Endothelial cell of umbilical vein (primary cell): ENCODE measurements around the gene RNMT.

Experiments
- CTCF ChIP-seq, 2 donors: IDR thresholded peaks; 1 replicate in 1 of 2; 2 replicates in 1 of 2; pipeline ENCODE4 v1.5.1; 2011; ENCODE audit warnings: low read length in 2 of 2, mild to moderate bottlenecking in 2 of 2, moderate library complexity in 2 of 2, control low read depth in 1 of 2, inconsistent platforms in 1 of 2, low read depth in 1 of 2; ENCODE audit not compliant: insufficient read depth in 1 of 2; ENCODE audit errors: extremely low read depth in 1 of 2
- FOS ChIP-seq: IDR thresholded peaks from 2 replicates; pipeline ENCODE4 v1.6.1; 2011; ENCODE audit warnings: mild to moderate bottlenecking, low read length, moderate library complexity, borderline replicate concordance; ENCODE audit not compliant: insufficient read depth
- GATA2 ChIP-seq: IDR thresholded peaks from 2 replicates; pipeline ENCODE4 v1.7.0; 2011; ENCODE audit warnings: low read depth, mild to moderate bottlenecking, moderate library complexity, mixed read lengths, low read length; ENCODE audit not compliant: insufficient read length, insufficient read depth
- POLR2A ChIP-seq: IDR thresholded peaks from 2 replicates; pipeline ENCODE4 v1.6.1; 2012; ENCODE audit warnings: low read depth, mild to moderate bottlenecking, control low read depth, low read length
- POLR2AphosphoS5 ChIP-seq: IDR thresholded peaks from 2 replicates; pipeline ENCODE4 v1.6.1; 2012; ENCODE audit warnings: low read depth, mild to moderate bottlenecking, control low read depth, low read length, moderate library complexity; ENCODE audit not compliant: insufficient read depth
- TF ChIP-seq, protein P1 (sequence below): IDR thresholded peaks from 2 replicates; pipeline ENCODE4 v1.6.1; 2011; ENCODE audit not compliant: insufficient read depth, insufficient read length

GRCh38 chr18:13756261-13756660 lies 29.8 kb downstream of the RNMT start:
- TF ChIP-seq CTCF (IDR thresholded peaks at IDR 0.05; ENCODE audit: extremely low read depth in 1 of 2, insufficient read depth in 1 of 2, low read depth in 1 of 2, low read length in 2 of 2) (no peak), GATA2 (no peak), POLR2AphosphoS5 (no peak), POLR2A (no peak), FOS (no peak)
- TF ChIP-seq, protein P1, sequence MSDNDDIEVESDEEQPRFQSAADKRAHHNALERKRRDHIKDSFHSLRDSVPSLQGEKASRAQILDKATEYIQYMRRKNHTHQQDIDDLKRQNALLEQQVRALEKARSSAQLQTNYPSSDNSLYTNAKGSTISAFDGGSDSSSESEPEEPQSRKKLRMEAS: no peak
